GM23248 (cell line): ENCODE measurements around the gene PRKCE. TPM values are rescaled to one million over a fixed set of nuclear protein-coding genes. Genes with fewer than 3 reads are reported as not detected.
A peak's percentile ranks its signal among the peaks of the same experiment; 100 is the strongest.

Experiments used
- DNase-seq: peaks from one replicate; pipeline ENCODE4 v3.0.0-alpha.2; 2015
- H2AFZ ChIP-seq: fragments of 200-600 bp; sonication (generic); 2 replicates; pipeline ENCODE4 v1.6.1; 2016; ENCODE audit warnings: antibody characterized with exemption
- H3F3A ChIP-seq: fragments of 200-600 bp; sonication (generic); 2 replicates; pipeline ENCODE4 v1.6.1; 2016; ENCODE audit warnings: mild to moderate bottlenecking, antibody characterized with exemption, mixed run types; ENCODE audit not compliant: insufficient read depth
- H3K27ac ChIP-seq: fragments of 200-600 bp; sonication (generic); 2 replicates; pipeline ENCODE4 v1.5.1; 2016; ENCODE audit warnings: mild to moderate bottlenecking
- H3K27me3 ChIP-seq: fragments of 200-600 bp; sonication (generic); replicated peaks from 2 replicates; pipeline ENCODE4 v1.6.1; 2016; ENCODE audit warnings: mild to moderate bottlenecking; ENCODE audit not compliant: insufficient read depth
- H3K36me3 ChIP-seq: fragments of 200-600 bp; sonication (generic); 2 replicates; pipeline ENCODE4 v1.6.1; 2016; ENCODE audit warnings: low read depth, mild to moderate bottlenecking
- H3K4me1 ChIP-seq: fragments of 200-600 bp; sonication (generic); 2 replicates; pipeline ENCODE4 v1.6.1; 2016; ENCODE audit warnings: mild to moderate bottlenecking; ENCODE audit not compliant: insufficient read depth
- H3K4me2 ChIP-seq: fragments of 200-600 bp; sonication (generic); one replicate; pipeline ENCODE4 v1.6.1; 2016; ENCODE audit warnings: mild to moderate bottlenecking; ENCODE audit not compliant: unreplicated experiment
- H3K4me3 ChIP-seq: fragments of 200-600 bp; sonication (generic); 2 replicates; pipeline ENCODE4 v1.5.1; 2016; ENCODE audit warnings: mild to moderate bottlenecking
- H3K79me2 ChIP-seq: fragments of 200-600 bp; sonication (generic); 2 replicates; pipeline ENCODE4 v1.6.1; 2016; ENCODE audit warnings: mild to moderate bottlenecking; ENCODE audit not compliant: insufficient read depth
- H3K9ac ChIP-seq: fragments of 200-600 bp; sonication (generic); 2 replicates; pipeline ENCODE4 v1.6.1; 2016; ENCODE audit warnings: mild to moderate bottlenecking
- H3K9me2 ChIP-seq: fragments of 200-600 bp; sonication (generic); 2 replicates; pipeline ENCODE4 v1.6.1; 2016; ENCODE audit warnings: mixed run types, mild to moderate bottlenecking, moderate library complexity; ENCODE audit not compliant: insufficient read depth
- H3K9me3 ChIP-seq: fragments of 200-600 bp; sonication (generic); one replicate; pipeline ENCODE4 v1.6.1; 2017; ENCODE audit warnings: low read depth
- H4K20me1 ChIP-seq: fragments of 200-600 bp; sonication (generic); 2 replicates; pipeline ENCODE4 v1.6.0; 2016; ENCODE audit not compliant: insufficient read depth
- EZH2 ChIP-seq: fragments of 200-600 bp; sonication (generic); IDR thresholded peaks from 2 replicates; pipeline ENCODE4 v1.6.1; 2018; ENCODE audit warnings: antibody characterized with exemption, mild to moderate bottlenecking; ENCODE audit not compliant: insufficient read depth, poor library complexity, severe bottlenecking
- EZH2phosphoT487 ChIP-seq: fragments of 200-600 bp; sonication (generic); IDR thresholded peaks from 2 replicates; pipeline ENCODE4 v1.6.1; 2018; ENCODE audit warnings: antibody characterized with exemption, moderate library complexity, mild to moderate bottlenecking, low read depth; ENCODE audit not compliant: insufficient read depth
- WGBS, 2 experiments: methylation state at CpG; one replicate each; pipeline ENCODE4 v1.1.6; 2015 to 2017; ENCODE audit warnings: low lambda C conversion rate in 2 of 2, low coverage in 1 of 2; ENCODE audit errors: missing lambda C conversion rate in 2 of 2; 5-methylcytosine and 5-hydroxymethylcytosine counted together
- in situ Hi-C: fragments of 300-500 bp; cut with MboI; formaldehyde crosslinking; loops from 2 replicates; pipeline ENCODE4 v1.15.0; 2020
- polyA plus RNA-seq: library from polyadenylated mRNA; unstranded; fragments of >200 nt; fragmentation: Nextera tagmentation; extraction: Ambion mirVana; gene quantifications from 2 replicates; pipeline ENCODE4 v1.2.1, GENCODE V29; 2016
- total RNA-seq: library from RNA; depleted of rRNA; stranded (reverse); fragments of >200 nt; shearing (Covaris generic); gene quantifications from 2 replicates; pipeline ENCODE4 v1.2.3, GENCODE V29; 2014

Gene PRKCE
- total and polyA plus RNA-seq, 2 experiments from 2014 or later, result 5.9 to 7.0 TPM

DNA sequence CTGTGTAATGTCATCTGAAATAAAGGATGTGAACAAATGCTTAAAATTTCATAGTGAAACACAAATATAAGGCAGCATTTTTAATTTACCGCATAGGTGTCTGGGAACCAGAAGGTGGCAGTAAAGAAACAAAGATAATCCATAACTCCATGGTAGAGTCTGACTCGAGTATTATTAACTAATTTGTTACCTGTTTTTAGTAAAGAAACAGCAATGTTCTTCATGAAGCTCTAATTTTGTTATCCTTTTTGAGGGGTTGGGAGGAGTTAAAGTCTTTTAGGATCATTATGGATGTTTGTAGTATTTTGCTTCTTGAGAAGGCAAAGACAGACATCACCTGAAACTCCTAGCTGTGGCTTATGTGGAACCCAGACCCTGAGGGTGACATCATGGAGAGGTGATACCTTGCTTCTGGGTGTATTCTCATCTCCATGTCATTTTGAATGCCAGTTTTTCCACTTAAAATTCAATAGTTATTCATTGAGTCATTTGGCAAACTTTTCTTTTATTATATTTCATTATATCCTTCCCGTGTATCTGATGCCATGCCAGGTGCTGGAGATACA is 359.5 kb downstream of the PRKCE start:
- peak; percentile 74 for DNase-seq
- no peak overlapping the region for H3K4me2 ChIP-seq
- H3K27ac ChIP-seq, result no peak overlapping the region
- in situ Hi-C loops, result no loop called here
- H3K9me2 ChIP-seq, result no peaks in the 10 kb centered on the region
- H4K20me1 ChIP-seq, result no peaks in the 10 kb centered on the region
- peaks cover 30% of the 10 kb centered on the region for H3K4me1 ChIP-seq
- H3K27me3 ChIP-seq, result no peaks in the 10 kb centered on the region
- H3K36me3 ChIP-seq, result no peaks in the 10 kb centered on the region
- no peak overlapping the region for H2AFZ ChIP-seq
- H3F3A ChIP-seq, result peaks cover 6% of the 10 kb centered on the region; the same call in 1 of the 2 replicates
- no peak overlapping the region for H3K4me3 ChIP-seq
- H3K79me2 ChIP-seq, result no peaks in the 10 kb centered on the region
- H3K9me3 ChIP-seq, result no peaks in the 10 kb centered on the region
- no peak for TF ChIP-seq EZH2phosphoT487
- TF ChIP-seq EZH2, result no peak
- H3K9ac ChIP-seq, result no peak overlapping the region
- WGBS, 2 experiments, result 29 to 36% methylated on average over 3 of the region's 3 CpGs

DNA sequence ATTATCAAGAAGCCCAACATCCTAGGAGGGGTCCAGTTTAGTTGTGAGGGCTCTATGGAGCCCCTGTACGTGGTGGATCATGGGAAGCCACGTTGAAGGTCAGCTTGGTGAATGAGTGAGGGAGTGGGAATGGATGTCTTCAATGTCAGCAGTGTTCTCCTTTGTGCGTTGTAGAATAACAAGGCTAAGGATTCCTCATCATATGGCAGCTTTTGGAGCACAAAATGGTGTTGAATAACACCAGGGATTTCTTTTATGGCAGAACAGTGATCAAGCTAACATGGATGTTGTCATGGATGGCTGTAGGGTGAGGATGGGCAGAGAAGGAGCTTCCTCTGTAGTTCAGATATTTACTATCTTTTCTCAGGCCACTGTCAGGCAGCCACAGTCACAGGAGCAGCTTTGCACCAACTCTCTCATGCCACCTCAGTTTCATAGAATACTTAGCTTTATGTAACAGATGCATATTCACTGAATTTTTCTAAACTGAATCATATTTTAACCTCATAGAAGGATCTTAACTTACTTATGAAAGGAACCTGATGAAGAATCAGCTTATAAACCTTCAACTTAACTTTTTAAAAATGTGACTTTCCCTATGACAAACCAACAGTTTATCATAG is 361.3 kb downstream of the PRKCE start:
- Histone ChIP-seq H3K79me2 (no peaks in the 10 kb centered on the region), H4K20me1 (no peaks in the 10 kb centered on the region), H3F3A (peaks cover 6% of the 10 kb centered on the region; the same call in 1 of the 2 replicates), H3K9ac (no peak overlapping the region), H3K4me1 (peaks cover 28% of the 10 kb centered on the region), H3K27ac (no peak overlapping the region), H3K4me2 (no peak overlapping the region), H3K4me3 (no peak overlapping the region), H3K36me3 (no peaks in the 10 kb centered on the region), H3K27me3 (no peaks in the 10 kb centered on the region), H3K9me2 (no peaks in the 10 kb centered on the region), H2AFZ (no peak overlapping the region), H3K9me3 (no peaks in the 10 kb centered on the region)
- TF ChIP-seq EZH2 (no peak), EZH2phosphoT487 (no peak)
- 57 to 66% methylated on average over 3 of the region's 3 CpGs for WGBS, 2 experiments
- in situ Hi-C loops, result no loop called here
- DNase-seq, result peak; percentile 40

DNA sequence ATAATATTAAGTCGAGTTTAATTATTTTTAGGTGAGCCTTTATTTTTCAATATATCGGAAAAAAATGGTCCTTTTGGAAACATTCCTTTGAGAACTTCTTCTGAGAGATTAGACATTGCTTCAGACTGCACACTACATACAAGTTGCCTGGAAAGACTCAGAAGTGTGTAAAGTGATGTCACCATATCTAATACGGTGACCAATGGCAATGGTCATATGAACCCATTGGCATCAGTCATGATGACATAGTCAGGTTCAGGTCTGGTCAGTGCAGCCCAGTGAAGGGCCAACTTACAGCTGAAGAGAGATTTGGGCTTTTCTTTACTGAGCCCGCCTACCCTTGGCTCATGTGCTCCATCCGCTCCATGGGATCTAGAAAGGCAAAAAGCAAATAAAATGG is 362.3 kb downstream of the PRKCE start:
- no peak for TF ChIP-seq EZH2phosphoT487
- no peak for TF ChIP-seq EZH2
- in situ Hi-C loops, result no loop called here
- no peak overlapping the region for H3K27ac ChIP-seq
- H3K9ac ChIP-seq, result no peak overlapping the region
- no peak overlapping the region for H3K4me2 ChIP-seq
- peaks cover 18% of the 10 kb centered on the region for H3K4me1 ChIP-seq
- no peaks in the 10 kb centered on the region for H3K9me2 ChIP-seq
- H3K36me3 ChIP-seq, result no peaks in the 10 kb centered on the region
- H3F3A ChIP-seq, result peaks cover 6% of the 10 kb centered on the region; the same call in 1 of the 2 replicates
- no peak overlapping the region for H2AFZ ChIP-seq
- 97 to 98% methylated on average over 5 of the region's 5 CpGs for WGBS, 2 experiments
- H3K9me3 ChIP-seq, result no peaks in the 10 kb centered on the region
- DNase-seq, result no peak
- no peaks in the 10 kb centered on the region for H3K79me2 ChIP-seq
- no peaks in the 10 kb centered on the region for H4K20me1 ChIP-seq
- no peaks in the 10 kb centered on the region for H3K27me3 ChIP-seq
- H3K4me3 ChIP-seq, result no peak overlapping the region

DNA sequence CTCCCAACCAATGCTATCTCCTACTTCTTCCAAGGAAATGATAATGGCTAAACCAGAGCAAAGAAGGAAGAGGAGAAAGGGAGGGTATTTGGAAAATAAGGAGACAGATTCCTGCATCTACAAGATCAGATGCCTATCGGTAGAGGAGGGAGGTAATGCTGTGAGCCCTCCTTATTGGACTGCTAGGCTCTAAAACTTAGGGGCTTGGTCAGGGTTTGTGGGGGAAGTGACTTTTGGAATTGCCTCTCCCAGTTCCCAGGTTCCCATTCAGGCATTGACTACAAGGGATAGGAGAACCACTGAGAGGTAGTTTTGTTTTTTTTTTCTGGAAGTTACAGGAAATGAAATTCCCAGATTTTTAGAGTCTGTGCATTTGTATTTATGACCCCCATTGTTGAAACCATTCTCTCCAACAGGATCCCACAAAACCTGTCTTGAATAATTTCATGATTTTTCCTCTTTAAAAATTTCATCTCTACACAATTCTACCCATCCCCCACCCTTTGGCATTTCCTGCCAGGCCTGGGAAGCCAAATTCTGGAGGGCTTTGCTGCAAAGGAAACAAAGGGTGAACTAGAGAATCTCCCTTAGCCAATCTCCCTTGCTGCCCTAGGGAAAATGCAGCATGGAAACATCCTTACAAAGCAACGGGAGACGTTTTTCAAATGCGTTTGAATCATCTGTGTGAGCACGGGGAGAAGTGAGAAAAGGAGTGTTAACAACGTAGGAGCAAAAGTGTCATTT is 363.6 kb downstream of the PRKCE start:
- DNase-seq, result peak; percentile 21
- 70 to 79% methylated on average over 6 of the region's 6 CpGs for WGBS, 2 experiments

More for the DNA sequence above, 363.6 kb downstream of the PRKCE start:
- TF ChIP-seq EZH2phosphoT487, result no peak
- no peak for TF ChIP-seq EZH2
- Histone ChIP-seq H3K4me3 (no peak overlapping the region), H3K9me2 (no peaks in the 10 kb centered on the region), H3K36me3 (no peaks in the 10 kb centered on the region), H3F3A (peaks cover 6% of the 10 kb centered on the region; the same call in 1 of the 2 replicates), H4K20me1 (no peaks in the 10 kb centered on the region), H2AFZ (no peak overlapping the region), H3K9me3 (no peaks in the 10 kb centered on the region), H3K27me3 (no peaks in the 10 kb centered on the region), H3K27ac (no peak overlapping the region), H3K4me1 (peaks cover 13% of the 10 kb centered on the region; the same call in 1 of the 2 replicates), H3K4me2 (peak overlapping the region; percentile 7), H3K9ac (no peak overlapping the region), H3K79me2 (no peaks in the 10 kb centered on the region)
- in situ Hi-C loops, result no loop called here
